Endothelial cell of umbilical vein (primary cell): Measurements from ENCODE around the gene MAEA. TPM values are rescaled to one million over a fixed set of nuclear protein-coding genes. Genes with fewer than 3 reads are reported as not detected.

ENCODE experiments used
- BruUV-seq: library from RNA; stranded (reverse); fragments of 400-500 nt; replicated peaks from 2 replicates; lab custom pipeline; 2021; lab: Mats Ljungman, UMichigan
- CTCF ChIA-PET: fragments of 300-600, 350-600 bp; sonication (Branson Sonifier 250); formaldehyde crosslinking; loops from one replicate; lab custom pipeline; 2021; ENCODE audit warnings: antibody characterized with exemption, inconsistent platforms; lab: Charles Lee
- POLR2A ChIA-PET: fragments of 300-600, 350-600 bp; sonication (Branson Sonifier 250); formaldehyde crosslinking; loops from one replicate; lab custom pipeline; 2021; ENCODE audit warnings: antibody characterized with exemption, inconsistent platforms; lab: Charles Lee
- DNase-seq: peaks from one replicate; pipeline ENCODE4 v3.0.0-alpha.2; 2011; ENCODE audit warnings: low read depth, low spot score
- FAIRE-seq: peaks from 2 replicates; lab custom pipeline; 2011; peaks lifted over from hg19 to GRCh38; lab: Jason Lieb, UNC
- H2AFZ ChIP-seq: 2 replicates; pipeline ENCODE4 v1.6.0; 2012; ENCODE audit warnings: low read depth, low read length, control low read depth, inconsistent platforms
- H3K27ac ChIP-seq: 2 replicates; pipeline ENCODE4 v1.5.1; 2011; ENCODE audit warnings: low read depth, mild to moderate bottlenecking, control low read depth, low read length, moderate library complexity; ENCODE audit not compliant: insufficient read depth
- H3K27me3 ChIP-seq, 2 experiments: 2 replicates each; pipeline versions ENCODE4 v1.6.0 to v1.6.1; 2011; ENCODE audit warnings: low read length in 2 of 2, mixed read lengths in 1 of 2; ENCODE audit not compliant: control insufficient read depth in 2 of 2, insufficient read depth in 2 of 2
- H3K36me3 ChIP-seq, 2 experiments: 2 replicates in 1 of 2; 3 replicates in 1 of 2; pipeline ENCODE4 v1.5.1; 2011; ENCODE audit warnings: low read length in 2 of 2, mild to moderate bottlenecking in 1 of 2, moderate library complexity in 1 of 2; ENCODE audit not compliant: control insufficient read depth in 2 of 2, insufficient read depth in 2 of 2; ENCODE audit errors: extremely low read depth in 1 of 2
- H3K4me1 ChIP-seq: 3 replicates; pipeline ENCODE4 v1.5.1; 2011; ENCODE audit warnings: mild to moderate bottlenecking, low read length; ENCODE audit not compliant: control insufficient read depth, insufficient read depth; ENCODE audit errors: extremely low read depth
- H3K4me2 ChIP-seq: 2 replicates; pipeline ENCODE4 v1.6.1; 2011; ENCODE audit warnings: low read length, control low read depth, mixed read lengths; ENCODE audit not compliant: insufficient read depth
- H3K4me3 ChIP-seq, 3 experiments: fragments of 200-600 bp in 1 of 3; sonication (generic), shearing (Covaris generic) in 1 of 3; replicated peaks in 1 of 3; 2 replicates each; pipeline ENCODE4 v1.5.1; 2011 to 2016; ENCODE audit warnings: control low read depth in 3 of 3, low read length in 3 of 3, mild to moderate bottlenecking in 2 of 3, inconsistent platforms in 1 of 3, low read depth in 1 of 3, moderate library complexity in 1 of 3; ENCODE audit not compliant: insufficient read depth in 1 of 3
- H3K79me2 ChIP-seq: 2 replicates; pipeline ENCODE4 v1.6.0; 2012; ENCODE audit warnings: low read length, inconsistent platforms; ENCODE audit not compliant: control insufficient read depth, insufficient read depth
- H3K9ac ChIP-seq: replicated peaks from 2 replicates; pipeline ENCODE3; 2011; ENCODE audit warnings: low read length, control low read depth; ENCODE audit not compliant: insufficient read depth; ENCODE audit errors: extremely low read depth
- H3K9me1 ChIP-seq: replicated peaks from 3 replicates; pipeline ENCODE4 v1.6.0; 2011; ENCODE audit warnings: mild to moderate bottlenecking, low read length; ENCODE audit not compliant: control insufficient read depth, insufficient read depth; ENCODE audit errors: extremely low read depth
- H3K9me3 ChIP-seq: replicated peaks from 2 replicates; pipeline ENCODE4 v1.5.1; 2012; ENCODE audit warnings: low read length, inconsistent platforms; ENCODE audit not compliant: control insufficient read depth, insufficient read depth
- H4K20me1 ChIP-seq: replicated peaks from 2 replicates; pipeline ENCODE3; 2011; ENCODE audit warnings: mild to moderate bottlenecking, low read length; ENCODE audit not compliant: control insufficient read depth, insufficient read depth; ENCODE audit errors: extremely low read depth
- EZH2 ChIP-seq: IDR thresholded peaks from 2 replicates; pipeline ENCODE4 v1.6.1; 2012; ENCODE audit warnings: borderline replicate concordance, low read depth, mild to moderate bottlenecking, moderate library complexity, low read length, inconsistent platforms; ENCODE audit not compliant: severe bottlenecking
- FOS ChIP-seq: IDR thresholded peaks from 2 replicates; pipeline ENCODE4 v1.6.1; 2011; ENCODE audit warnings: mild to moderate bottlenecking, low read length, moderate library complexity, borderline replicate concordance; ENCODE audit not compliant: insufficient read depth
- GATA2 ChIP-seq: IDR thresholded peaks from 2 replicates; pipeline ENCODE4 v1.7.0; 2011; ENCODE audit warnings: low read depth, mild to moderate bottlenecking, moderate library complexity, mixed read lengths, low read length; ENCODE audit not compliant: insufficient read length, insufficient read depth
- JUN ChIP-seq: IDR thresholded peaks from 2 replicates; pipeline ENCODE4 v1.6.1; 2011; ENCODE audit warnings: borderline replicate concordance, low read depth; ENCODE audit not compliant: insufficient read length, insufficient read depth
- MYC ChIP-seq: IDR thresholded peaks from one replicate; pipeline ENCODE4 v1.6.1; 2011; ENCODE audit warnings: mild to moderate bottlenecking, low read depth, low read length
- POLR2A ChIP-seq: IDR thresholded peaks from 2 replicates; pipeline ENCODE4 v1.6.1; 2012; ENCODE audit warnings: low read depth, mild to moderate bottlenecking, control low read depth, low read length
- POLR2AphosphoS5 ChIP-seq: IDR thresholded peaks from 2 replicates; pipeline ENCODE4 v1.6.1; 2012; ENCODE audit warnings: low read depth, mild to moderate bottlenecking, control low read depth, low read length, moderate library complexity; ENCODE audit not compliant: insufficient read depth
- dilution Hi-C: fragments of 300-500 bp; cut with MboI; formaldehyde crosslinking; loops from one replicate; pipeline ENCODE4 v1.15.0; 2019; ENCODE audit warnings: low sequenced_read_pairs; ENCODE audit not compliant: extremely low pct_ligation_motif_present
- intact Hi-C: fragments of 100-400 bp; cut with micrococcal nuclease; formaldehyde crosslinking; loops from one replicate; pipeline ENCODE4 v1.10.0; 2022
- polyA plus RNA-seq, 4 experiments: library from polyadenylated mRNA; depleted of rRNA in 3 of 4; stranded (reverse) in 3 of 4; unstranded in 1 of 4; fragments of >200 nt; gene quantifications; 2 replicates each; pipeline versions ENCODE4 v1.2.1 to v1.2.3, GENCODE V29; 2011 to 2012; ENCODE audit warnings: missing spikeins in 1 of 4
- total RNA-seq: library from RNA; stranded (reverse); gene quantifications from 2 replicates; pipeline ENCODE4 v1.2.3, GENCODE V29; 2021
- TF ChIP-seq, protein P1 (sequence below): IDR thresholded peaks from 2 replicates; pipeline ENCODE4 v1.6.1; 2011; ENCODE audit not compliant: insufficient read depth, insufficient read length
- TF ChIP-seq, protein P2 (sequence below), 2 donors: IDR thresholded peaks; 1 replicate in 1 of 2; 2 replicates in 1 of 2; pipeline ENCODE4 v1.5.1; 2011; ENCODE audit warnings: low read length in 2 of 2, mild to moderate bottlenecking in 2 of 2, moderate library complexity in 2 of 2, control low read depth in 1 of 2, inconsistent platforms in 1 of 2, low read depth in 1 of 2; ENCODE audit not compliant: insufficient read depth in 1 of 2; ENCODE audit errors: extremely low read depth in 1 of 2

The MAEA gene
- total and polyA plus RNA-seq, 2 donors (not counting 3 experiments of a cell fraction or from before 2014, with no cell fraction given) = 66.0 to 108 TPM

DNA sequence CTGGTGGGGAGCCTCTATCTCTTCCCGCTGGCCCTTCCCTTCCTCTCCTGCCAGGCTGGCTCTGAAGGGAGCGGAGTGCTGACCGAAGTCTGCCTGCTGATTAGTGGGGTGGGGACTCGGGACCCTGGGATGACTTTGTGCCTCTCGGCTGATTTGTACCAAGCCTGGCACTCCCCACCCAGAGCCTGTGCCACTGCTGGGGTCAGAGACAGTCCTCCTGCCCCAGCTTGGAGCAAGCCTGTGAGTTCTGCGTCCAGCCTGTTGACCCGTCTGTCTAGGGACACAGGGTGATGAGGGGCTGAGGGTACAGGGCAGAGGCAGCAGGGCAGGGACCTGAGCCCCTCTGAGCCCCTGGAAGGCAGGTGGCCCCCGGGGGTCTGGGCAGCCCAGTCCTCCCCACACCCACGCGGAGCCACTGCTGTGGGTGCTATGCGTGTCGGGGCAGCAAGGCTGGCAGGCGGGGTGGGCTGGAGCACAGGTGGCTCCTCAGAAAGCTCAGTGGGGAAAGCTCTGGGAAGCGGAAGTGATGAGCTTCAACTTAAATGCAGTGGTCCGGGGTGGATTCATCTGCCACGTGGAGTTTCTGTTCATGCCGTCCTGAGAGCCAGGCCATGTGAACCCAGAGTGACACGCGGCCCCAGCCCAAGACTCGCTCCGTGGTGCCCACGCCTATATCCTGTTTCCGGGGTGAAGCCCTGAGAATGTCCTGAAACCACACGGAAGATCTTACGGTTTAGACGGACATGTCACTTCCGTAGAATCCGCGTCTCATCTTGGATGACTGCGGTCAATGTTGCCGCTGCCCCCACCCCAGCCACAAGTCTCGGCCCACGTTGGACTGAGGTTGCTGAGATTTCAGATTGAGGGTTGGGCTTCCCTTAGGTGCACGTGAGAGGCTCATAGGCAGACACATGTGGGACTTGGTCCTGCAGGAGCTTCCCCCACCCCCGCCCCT is 36.3 kb downstream of the MAEA start:
- FAIRE-seq (no peak), DNase-seq (no peak)
- no peak overlapping the region for H3K4me3 ChIP-seq
- H3K9me3 ChIP-seq = no peaks in the 10 kb centered on the region
- H3K36me3 ChIP-seq = peaks cover 6 to 40% of the 10 kb centered on the region in 2 experiments
- H3K27me3 ChIP-seq = no peaks in the 10 kb centered on the region
- H3K27ac ChIP-seq = no peak overlapping the region
- CTCF ChIA-PET = no interaction called here
- H3K4me1 ChIP-seq = no peaks in the 10 kb centered on the region
- no peak overlapping the region for H3K9ac ChIP-seq
- H3K4me2 ChIP-seq = no peak overlapping the region
- no peak for TF ChIP-seq EZH2
- no peak for TF ChIP-seq POLR2AphosphoS5
- no peak for TF ChIP-seq FOS
- no peak for TF ChIP-seq MYC
- TF ChIP-seq POLR2A = no peak
- no peak for TF ChIP-seq JUN
- no peak for TF ChIP-seq GATA2
- TF ChIP-seq, protein P1, sequence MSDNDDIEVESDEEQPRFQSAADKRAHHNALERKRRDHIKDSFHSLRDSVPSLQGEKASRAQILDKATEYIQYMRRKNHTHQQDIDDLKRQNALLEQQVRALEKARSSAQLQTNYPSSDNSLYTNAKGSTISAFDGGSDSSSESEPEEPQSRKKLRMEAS = no peak
- TF ChIP-seq, protein P2, sequence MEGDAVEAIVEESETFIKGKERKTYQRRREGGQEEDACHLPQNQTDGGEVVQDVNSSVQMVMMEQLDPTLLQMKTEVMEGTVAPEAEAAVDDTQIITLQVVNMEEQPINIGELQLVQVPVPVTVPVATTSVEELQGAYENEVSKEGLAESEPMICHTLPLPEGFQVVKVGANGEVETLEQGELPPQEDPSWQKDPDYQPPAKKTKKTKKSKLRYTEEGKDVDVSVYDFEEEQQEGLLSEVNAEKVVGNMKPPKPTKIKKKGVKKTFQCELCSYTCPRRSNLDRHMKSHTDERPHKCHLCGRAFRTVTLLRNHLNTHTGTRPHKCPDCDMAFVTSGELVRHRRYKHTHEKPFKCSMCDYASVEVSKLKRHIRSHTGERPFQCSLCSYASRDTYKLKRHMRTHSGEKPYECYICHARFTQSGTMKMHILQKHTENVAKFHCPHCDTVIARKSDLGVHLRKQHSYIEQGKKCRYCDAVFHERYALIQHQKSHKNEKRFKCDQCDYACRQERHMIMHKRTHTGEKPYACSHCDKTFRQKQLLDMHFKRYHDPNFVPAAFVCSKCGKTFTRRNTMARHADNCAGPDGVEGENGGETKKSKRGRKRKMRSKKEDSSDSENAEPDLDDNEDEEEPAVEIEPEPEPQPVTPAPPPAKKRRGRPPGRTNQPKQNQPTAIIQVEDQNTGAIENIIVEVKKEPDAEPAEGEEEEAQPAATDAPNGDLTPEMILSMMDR (IDR thresholded peaks at IDR 0.05; ENCODE audit: extremely low read depth in 1 of 2, insufficient read depth in 1 of 2, low read depth in 1 of 2, low read length in 2 of 2) = no peak
- intact Hi-C loops = no loop called here
- H3K79me2 ChIP-seq = peaks cover 3% of the 10 kb centered on the region
- dilution Hi-C loops = no loop called here
- H3K9me1 ChIP-seq = no peaks in the 10 kb centered on the region
- POLR2A ChIA-PET = no interaction called here
- H2AFZ ChIP-seq = no peak overlapping the region
- BruUV-seq = no TSS peak
- H4K20me1 ChIP-seq = no peaks in the 10 kb centered on the region
